ENCODE results near the gene HRH3. TPM values are rescaled to one million over a fixed set of nuclear protein-coding genes. Genes with fewer than 3 reads are reported as not detected.

Gene HRH3
- total RNA-seq, 1 experiment from 2014 or later = 1.8 TPM

DNA sequence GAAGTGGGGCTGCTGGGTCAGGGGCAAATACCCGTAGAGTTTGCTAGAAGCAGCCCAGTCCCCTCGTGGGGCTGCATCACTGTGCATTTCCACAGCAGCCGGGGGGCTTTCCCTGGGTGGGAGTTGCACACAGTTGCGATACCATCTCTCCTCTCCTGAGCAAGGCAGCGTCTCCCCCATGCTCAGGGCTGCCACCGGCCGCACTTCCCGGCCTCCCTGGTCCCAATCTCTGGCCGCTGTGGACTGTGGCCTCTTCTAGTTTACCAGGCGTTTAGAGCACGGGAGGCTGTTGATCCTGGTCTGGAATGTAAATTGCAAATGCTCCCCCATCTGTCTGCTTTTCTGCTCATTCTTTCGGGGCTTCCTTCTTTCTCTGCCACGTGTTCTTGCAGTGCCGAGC, 49.3 kb upstream of the HRH3 start:
- no peaks in the 10 kb centered on the region for H3K23me2 ChIP-seq (ENCODE audit: insufficient read length, low read depth, low read length, poor library complexity, severe bottlenecking)
- Mint-ChIP-seq H3K27me3 (ENCODE audit: low read depth) (no peaks in the 10 kb centered on the region; the same call in 1 of the 2 replicates), H3K9me3 (peaks cover 6 to 9% of the 10 kb centered on the region in 2 experiments; a peak in 4 of 5 replicates), H3K4me3 (no peak overlapping the region), H3K36me3 (ENCODE audit: insufficient read depth in 1 of 3, low read depth in 3 of 3) (peaks cover 31 to 52% (median 51%) of the 10 kb centered on the region in 3 experiments), H3K27ac (peak overlapping the region in 1 of 3 experiments; percentile 18; a peak in 2 of 7 replicates), H3K4me1 (no peaks in the 10 kb centered on the region)
- no peak overlapping the region for H2AFZ ChIP-seq (ENCODE audit: low read length)
- H3K27ac ChIP-seq (ENCODE audit: insufficient read length, low read depth, low read length) = no peak overlapping the region
- H3K14ac ChIP-seq (ENCODE audit: insufficient read depth, low read length) = no peak overlapping the region
- no peak overlapping the region for H2BK120ac ChIP-seq (ENCODE audit: low read depth, low read length, poor library complexity, severe bottlenecking)
- no peak overlapping the region for H2BK12ac ChIP-seq (ENCODE audit: insufficient read length, low read depth, low read length)
- DNase-seq = no peak
- H3K79me1 ChIP-seq (ENCODE audit: insufficient read depth, low read depth, low read length, poor library complexity, severe bottlenecking) = no peaks in the 10 kb centered on the region
- H4K8ac ChIP-seq (replicated peaks; ENCODE audit: insufficient read length, low read depth, low read length) = no peak overlapping the region
- H3T11ph ChIP-seq (ENCODE audit: low read length) = no peak overlapping the region
- H2BK20ac ChIP-seq (ENCODE audit: low read depth, low read length, poor library complexity, severe bottlenecking) = no peak overlapping the region
- H4K20me1 ChIP-seq (ENCODE audit: control insufficient read depth, insufficient read depth, insufficient read length) = peaks cover 5% of the 10 kb centered on the region
- no peak overlapping the region for H4K5ac ChIP-seq (ENCODE audit: insufficient read length, low read depth, low read length)
- H2AK5ac ChIP-seq (ENCODE audit: insufficient read length, low read length) = no peak overlapping the region
- no peaks in the 10 kb centered on the region for H3K4me1 ChIP-seq (ENCODE audit: insufficient read depth, low read length)
- H2BK15ac ChIP-seq (ENCODE audit: low read depth, low read length) = no peak overlapping the region
- no peak overlapping the region for H3K9ac ChIP-seq (ENCODE audit: extremely low read depth, insufficient read length, low read length)
- H2BK5ac ChIP-seq (ENCODE audit: insufficient read length, low read length) = no peak overlapping the region
- H3K79me2 ChIP-seq (ENCODE audit: insufficient read depth, low read length) = no peaks in the 10 kb centered on the region
- no peak overlapping the region for H3K56ac ChIP-seq (ENCODE audit: insufficient read length, low read depth, low read length)
- H3K27me3 ChIP-seq (ENCODE audit: insufficient read depth, low read length) = no peaks in the 10 kb centered on the region
- H3K18ac ChIP-seq (ENCODE audit: insufficient read length, low read depth, low read length) = no peak overlapping the region
- no peak overlapping the region for H4K91ac ChIP-seq (ENCODE audit: insufficient read length, low read depth, low read length)
- no peaks in the 10 kb centered on the region for H3K9me3 ChIP-seq (ENCODE audit: control insufficient read depth, low read depth, low read length)
- no peak overlapping the region for H3K23ac ChIP-seq (ENCODE audit: insufficient read length, low read depth, low read length)
- H3K4ac ChIP-seq (ENCODE audit: low read depth, low read length) = no peak overlapping the region
- H3K4me2 ChIP-seq (ENCODE audit: insufficient read depth, insufficient read length, low read length) = no peak overlapping the region
- WGBS (ENCODE audit: extremely low coverage, insufficient read length, low lambda C conversion rate) = no CpG with 5 or more reads among the region's 14 CpGs
- TF ChIP-seq CTCF (conservative IDR thresholded peaks at IDR 0.05) = no peak
